HepG2 (cell line): ENCODE data around the gene SLC16A2.

Experiments
- CTCF ChIP-seq: sonication (generic); formaldehyde crosslinking; IDR thresholded peaks from 2 replicates; pipeline ENCODE4 v1.5.0; 2020; ENCODE audit warnings: mild to moderate bottlenecking, missing genetic modification reagents, moderate library complexity
- IRF2 ChIP-seq: IDR thresholded peaks from 2 replicates; pipeline ENCODE4 v1.6.1; 2018; ENCODE audit warnings: missing genetic modification reagents, missing compliant biosample characterization
- KLF16 ChIP-seq, 2 experiments: sonication (generic) in 1 of 2; formaldehyde crosslinking in 1 of 2; IDR thresholded peaks; 2 replicates each; pipeline versions ENCODE4 v1.6.1 to v1.8.0; 2016 to 2023; ENCODE audit warnings: missing genetic modification reagents in 2 of 2, missing compliant biosample characterization in 1 of 2
- NFE2L1 ChIP-seq: sonication (generic); formaldehyde crosslinking; IDR thresholded peaks from 2 replicates; pipeline ENCODE4 v1.4.0; 2020; ENCODE audit warnings: missing genetic modification reagents, mild to moderate bottlenecking, borderline replicate concordance
- NFRKB ChIP-seq: fragments of 450-650 bp; IDR thresholded peaks from 2 replicates; pipeline ENCODE4 v1.6.1; 2017
- PBX3 ChIP-seq: sonication (generic); formaldehyde crosslinking; IDR thresholded peaks from 2 replicates; pipeline ENCODE4 v1.8.1; 2023; ENCODE audit warnings: missing genetic modification reagents, inconsistent platforms, borderline replicate concordance
- POLR2AphosphoS5 ChIP-seq: IDR thresholded peaks from 2 replicates; pipeline ENCODE4 v1.6.1; 2012; ENCODE audit warnings: low read depth, low read length
- ZNF274 ChIP-seq: sonication (generic); formaldehyde crosslinking; IDR thresholded peaks from 2 replicates; pipeline ENCODE4 v1.5.1; 2020; ENCODE audit warnings: mild to moderate bottlenecking, missing genetic modification reagents

- TF ChIP-seq NFE2L1, result no peak
- TF ChIP-seq IRF2 (CRISPR knock-in tag), result no peak
- TF ChIP-seq CTCF (CRISPR knock-in tag), result no peak
- TF ChIP-seq NFRKB, result no peak
- no peak for TF ChIP-seq POLR2AphosphoS5
- TF ChIP-seq ZNF274 (CRISPR knock-in tag), result no peak
- TF ChIP-seq KLF16 (CRISPR knock-in tag; IDR thresholded peaks at IDR 0.05), result no peak
- no peak for TF ChIP-seq PBX3
Observed at GRCh38 chrX:74535086-74535407, 113.8 kb downstream of the SLC16A2 start.
